GM18951 (cell line): ENCODE results near the gene NELL2.
"Not testable (repeated sequence)": the region's sequence is repeated elsewhere in the genome, so short reads cannot be mapped to it uniquely, and the experiment has no call there.

Experiments used
- POLR2A ChIP-seq: IDR thresholded peaks from 4 replicates; pipeline ENCODE4 v1.6.1; 2011; ENCODE audit warnings: mild to moderate bottlenecking; ENCODE audit not compliant: insufficient read length, insufficient read depth; ENCODE audit errors: extremely low read depth
- in situ Hi-C: fragments of 300-500 bp; cut with MboI; formaldehyde crosslinking; loops from one replicate; pipeline ENCODE4 v1.12.0; 2022; ENCODE audit warnings: low sequenced_read_pairs, mixed read lengths, inconsistent platforms; ENCODE audit not compliant: unreplicated experiment

Gene NELL2

DNA sequence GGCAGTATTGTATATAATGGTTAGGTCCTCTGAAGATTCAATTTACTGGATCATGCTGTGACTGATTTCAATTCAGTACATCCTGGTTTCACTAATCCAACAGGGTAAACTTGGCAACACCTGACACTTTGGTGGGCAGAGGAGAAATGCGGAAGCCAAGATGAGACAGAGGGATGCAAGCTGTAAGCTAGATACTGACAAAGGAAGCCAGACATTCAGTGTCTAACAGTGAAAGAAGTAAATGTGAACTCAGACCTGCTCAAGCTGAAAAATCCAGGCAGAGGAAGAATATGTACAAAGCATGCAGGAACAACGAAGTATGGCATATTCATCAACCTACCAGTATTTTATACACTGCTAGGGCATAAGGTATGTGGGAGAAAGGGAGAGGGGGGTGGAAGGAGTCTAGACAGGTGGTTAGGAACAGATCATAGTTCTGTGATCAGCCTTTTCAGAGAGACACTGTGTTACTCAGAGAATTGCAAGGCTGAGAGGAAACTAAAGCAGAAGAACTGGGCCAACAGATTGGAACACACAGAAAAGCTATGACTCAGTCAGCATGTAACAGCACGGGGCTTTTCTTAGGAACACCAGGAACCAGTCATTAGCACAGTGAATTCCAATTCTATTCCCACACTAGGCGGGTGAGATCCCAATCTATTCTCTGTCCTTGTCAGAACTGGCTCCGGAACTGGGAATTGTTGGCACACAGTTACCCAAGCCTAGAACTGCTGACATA lies 40.3 kb downstream of the NELL2 start:
- in situ Hi-C loops, result no loop called here
- no peak for TF ChIP-seq POLR2A

- in situ Hi-C loops, result not testable (repeated sequence)
Observed at GRCh38 chr12:44834996-44835395, 41.1 kb downstream of the NELL2 start.

DNA sequence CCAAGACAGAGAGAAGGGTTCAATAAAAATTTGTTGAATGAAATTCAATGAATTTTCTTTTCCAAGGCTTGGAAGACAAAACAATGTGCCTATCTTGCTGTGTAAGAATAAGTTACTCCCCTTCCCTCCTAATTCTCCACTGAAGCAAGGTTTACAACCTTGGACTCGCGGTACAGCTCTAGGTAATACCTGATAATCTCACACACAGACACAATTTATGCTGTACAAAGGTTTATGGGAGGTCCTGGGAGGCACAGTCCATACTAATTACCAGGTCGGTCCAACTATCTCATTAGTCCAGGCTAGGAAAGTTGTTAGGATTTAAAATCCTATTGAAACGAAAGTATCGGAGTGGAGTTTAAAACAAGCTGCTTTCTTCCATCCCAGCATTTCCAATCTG lies 42.6 kb downstream of the NELL2 start:
- no peak for TF ChIP-seq POLR2A
- in situ Hi-C loops, result no loop called here

- in situ Hi-C loops, result no loop called here
- no peak for TF ChIP-seq POLR2A
Observed at GRCh38 chr12:44830566-44831055, 45.5 kb downstream of the NELL2 start.

DNA sequence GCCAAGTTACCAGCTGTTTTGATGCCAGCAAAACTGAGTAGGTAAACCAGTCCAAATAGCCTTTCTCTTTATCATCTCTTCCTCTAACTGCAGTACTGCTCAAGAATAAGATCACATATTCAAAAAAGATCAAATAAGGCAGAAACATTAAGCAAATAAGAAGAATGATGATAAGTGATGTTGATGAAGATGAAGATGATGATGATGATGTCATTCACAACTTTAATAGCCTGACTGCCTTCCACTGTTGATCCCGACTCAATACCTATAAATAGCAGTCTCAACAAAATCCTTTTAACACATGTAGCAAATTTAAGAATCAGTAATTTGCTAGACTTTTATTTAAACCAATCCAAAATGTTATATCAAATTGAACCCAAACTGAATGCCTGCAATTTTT lies 47.1 kb downstream of the NELL2 start:
- no peak for TF ChIP-seq POLR2A
- in situ Hi-C loops, result no loop called here

- in situ Hi-C loops, result no loop called here
- no peak for TF ChIP-seq POLR2A
Observed at GRCh38 chr12:44827832-44828438, 48.2 kb downstream of the NELL2 start.

DNA sequence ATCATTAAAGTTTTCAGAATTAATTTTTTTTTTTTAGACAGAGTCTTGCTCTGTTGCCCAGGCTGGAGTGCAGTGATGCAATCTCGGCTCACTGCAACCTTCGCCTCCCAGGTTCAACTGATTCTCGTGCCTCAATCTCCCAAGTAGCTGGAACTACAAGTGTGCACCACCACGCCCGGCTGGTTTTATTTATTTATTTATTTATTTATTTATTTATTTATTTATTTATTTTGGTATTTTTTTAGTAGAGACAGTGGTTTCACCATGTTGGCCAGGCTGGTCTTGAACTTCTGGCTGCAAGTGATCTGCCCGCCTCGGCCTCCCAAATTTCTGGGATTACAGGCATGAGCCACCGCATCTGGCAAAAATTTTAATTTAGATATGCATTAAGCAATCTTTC lies 54.4 kb downstream of the NELL2 start:
- in situ Hi-C loops, result not testable (repeated sequence)

DNA sequence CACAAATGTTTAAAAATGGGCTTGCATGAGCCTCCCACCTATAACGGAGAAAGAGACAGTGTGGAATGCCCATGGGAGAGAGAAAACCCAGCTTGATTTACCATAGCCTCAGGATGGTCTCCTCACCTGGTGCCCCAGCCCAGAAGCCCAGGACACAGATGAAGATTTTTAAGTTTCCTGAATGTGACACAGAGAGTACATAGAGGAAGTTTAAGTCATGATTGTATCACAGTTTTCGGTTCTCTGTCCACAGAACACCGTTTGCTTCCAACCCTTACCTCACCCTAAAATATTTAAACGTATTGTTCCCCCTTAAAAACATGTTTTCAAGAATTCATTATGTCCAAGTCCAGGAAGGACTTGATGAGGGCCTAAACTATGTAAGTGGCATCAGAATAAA lies 56.2 kb downstream of the NELL2 start:
- TF ChIP-seq POLR2A, result no peak
- in situ Hi-C loops, result no loop called here

DNA sequence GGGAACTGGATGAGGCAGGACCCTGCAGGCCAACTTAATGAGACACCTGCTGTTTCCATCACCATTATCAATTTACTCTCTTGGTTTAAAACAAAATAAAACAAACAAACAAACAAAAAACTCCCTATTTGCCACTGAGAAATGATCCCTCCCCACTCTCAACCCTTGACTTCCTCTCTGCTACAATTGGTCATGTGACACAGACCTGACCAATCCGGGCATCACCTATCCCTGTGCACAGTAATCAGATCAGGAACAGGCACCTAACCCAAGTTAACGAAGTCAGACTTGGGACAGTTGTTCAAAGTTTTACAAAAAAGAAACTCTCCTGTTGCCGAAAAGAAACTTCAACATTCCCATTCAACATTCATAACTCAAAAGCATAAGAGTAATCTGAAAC lies 58.4 kb downstream of the NELL2 start:
- in situ Hi-C loops, result no loop called here
- no peak for TF ChIP-seq POLR2A

DNA sequence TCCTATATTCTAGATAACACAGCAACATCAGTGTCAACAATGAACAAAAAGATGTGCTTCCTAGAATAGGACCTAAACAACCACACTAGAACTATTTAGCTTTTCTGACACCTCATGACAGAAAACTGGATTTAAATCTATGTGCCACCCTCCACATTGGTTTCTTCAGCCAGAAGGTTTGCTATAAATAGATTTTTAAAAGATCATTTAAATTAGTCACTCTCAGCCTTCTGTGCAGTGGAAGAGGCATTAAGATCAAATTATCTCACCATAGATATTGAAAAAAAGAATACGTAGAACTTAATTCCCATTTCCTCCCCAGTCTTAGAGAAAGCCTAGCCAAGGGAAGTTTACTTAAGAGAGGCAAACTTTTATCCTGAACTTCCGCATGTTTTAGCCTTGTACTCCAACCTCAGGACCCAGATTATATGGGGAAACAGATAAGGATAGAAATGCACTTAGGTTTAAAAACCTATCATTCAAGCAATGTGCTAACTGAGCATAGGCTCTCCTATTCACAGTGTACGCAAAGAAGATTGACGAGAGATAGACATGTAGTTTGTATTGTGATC lies 59.6 kb downstream of the NELL2 start:
- no peak for TF ChIP-seq POLR2A
- in situ Hi-C loops, result no loop called here

GRCh38 chr12:44812062-44812461 lies 64.1 kb downstream of the NELL2 start:
- TF ChIP-seq POLR2A, result no peak

DNA sequence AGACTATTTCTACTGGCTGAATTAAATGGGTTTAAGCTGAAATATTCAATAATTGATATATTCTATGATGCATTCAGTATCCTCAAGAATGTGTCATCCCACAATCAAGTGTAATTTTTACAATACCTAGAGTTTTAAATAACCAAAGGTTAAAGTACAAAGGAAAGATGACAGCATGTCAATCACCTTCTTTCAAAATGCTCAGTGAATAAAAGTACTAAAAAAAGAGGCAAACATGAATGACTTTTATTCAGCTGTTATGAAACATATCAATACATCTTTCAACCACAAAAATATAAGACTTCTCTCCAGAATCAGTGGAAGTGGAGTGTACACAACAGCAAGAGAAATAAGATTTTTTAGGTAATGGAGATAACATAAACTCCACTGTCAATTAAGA lies 72.0 kb downstream of the NELL2 start:
- in situ Hi-C loops, result no loop called here
- TF ChIP-seq POLR2A, result no peak

More at GRCh38 chr12:44812062-44812461, 64.1 kb downstream of the NELL2 start:
- in situ Hi-C loops, result no loop called here

- no peak for TF ChIP-seq POLR2A
- in situ Hi-C loops, result no loop called here
Observed at GRCh38 chr12:44795970-44796369, 80.1 kb downstream of the NELL2 start.

- in situ Hi-C loops, result no loop called here
- TF ChIP-seq POLR2A, result no peak
Observed at GRCh38 chr12:44788731-44789130, 87.4 kb downstream of the NELL2 start.

GRCh38 chr12:44780221-44780790 lies 95.8 kb downstream of the NELL2 start:
- in situ Hi-C loops, result no loop called here
- TF ChIP-seq POLR2A, result no peak
